H1 (cell line): ENCODE results near the gene GNG4.

ENCODE experiments used
- CTCF ChIP-seq, 3 experiments: IDR thresholded peaks; 1 replicate in 2 of 3; 2 replicates in 1 of 3; pipeline versions ENCODE4 v1.5.1 to v1.6.1; 2011; ENCODE audit warnings: low read length in 3 of 3, mild to moderate bottlenecking in 3 of 3, inconsistent platforms in 2 of 3, low read depth in 1 of 3, moderate library complexity in 1 of 3; ENCODE audit not compliant: insufficient read depth in 1 of 3; ENCODE audit errors: control extremely low read depth in 1 of 3
- JUN ChIP-seq: IDR thresholded peaks from 2 replicates; pipeline ENCODE4 v1.6.1; 2011; ENCODE audit warnings: low read depth, mild to moderate bottlenecking, improper control_type of control experiment, low read length
- MAX ChIP-seq: IDR thresholded peaks from 2 replicates; pipeline ENCODE4 v1.6.1; 2012; ENCODE audit warnings: inconsistent platforms
- POLR2A ChIP-seq, 2 experiments: IDR thresholded peaks; 1 replicate in 1 of 2; 2 replicates in 1 of 2; pipeline ENCODE4 v1.6.1; 2011; ENCODE audit warnings: low read depth in 2 of 2, low read length in 2 of 2, mild to moderate bottlenecking in 2 of 2; ENCODE audit errors: control extremely low read depth in 1 of 2
- POLR2AphosphoS5 ChIP-seq: IDR thresholded peaks from 2 replicates; pipeline ENCODE4 v1.6.1; 2011; ENCODE audit warnings: low read depth, low read length

- no peak for TF ChIP-seq POLR2A (IDR thresholded peaks at IDR 0.05; ENCODE audit: control extremely low read depth in 1 of 2, low read depth in 2 of 2, low read length in 2 of 2)
- TF ChIP-seq CTCF (IDR thresholded peaks at IDR 0.05; ENCODE audit: control extremely low read depth in 1 of 3, insufficient read depth in 1 of 3, low read depth in 1 of 3, low read length in 3 of 3) = no peak
- TF ChIP-seq MAX = no peak
- TF ChIP-seq JUN = no peak
- no peak for TF ChIP-seq POLR2AphosphoS5
Observed at GRCh38 chr1:235617808-235618207, 31.8 kb downstream of the GNG4 start.
